Measurements from ENCODE around the gene FGF19.

The FGF19 gene

DNA sequence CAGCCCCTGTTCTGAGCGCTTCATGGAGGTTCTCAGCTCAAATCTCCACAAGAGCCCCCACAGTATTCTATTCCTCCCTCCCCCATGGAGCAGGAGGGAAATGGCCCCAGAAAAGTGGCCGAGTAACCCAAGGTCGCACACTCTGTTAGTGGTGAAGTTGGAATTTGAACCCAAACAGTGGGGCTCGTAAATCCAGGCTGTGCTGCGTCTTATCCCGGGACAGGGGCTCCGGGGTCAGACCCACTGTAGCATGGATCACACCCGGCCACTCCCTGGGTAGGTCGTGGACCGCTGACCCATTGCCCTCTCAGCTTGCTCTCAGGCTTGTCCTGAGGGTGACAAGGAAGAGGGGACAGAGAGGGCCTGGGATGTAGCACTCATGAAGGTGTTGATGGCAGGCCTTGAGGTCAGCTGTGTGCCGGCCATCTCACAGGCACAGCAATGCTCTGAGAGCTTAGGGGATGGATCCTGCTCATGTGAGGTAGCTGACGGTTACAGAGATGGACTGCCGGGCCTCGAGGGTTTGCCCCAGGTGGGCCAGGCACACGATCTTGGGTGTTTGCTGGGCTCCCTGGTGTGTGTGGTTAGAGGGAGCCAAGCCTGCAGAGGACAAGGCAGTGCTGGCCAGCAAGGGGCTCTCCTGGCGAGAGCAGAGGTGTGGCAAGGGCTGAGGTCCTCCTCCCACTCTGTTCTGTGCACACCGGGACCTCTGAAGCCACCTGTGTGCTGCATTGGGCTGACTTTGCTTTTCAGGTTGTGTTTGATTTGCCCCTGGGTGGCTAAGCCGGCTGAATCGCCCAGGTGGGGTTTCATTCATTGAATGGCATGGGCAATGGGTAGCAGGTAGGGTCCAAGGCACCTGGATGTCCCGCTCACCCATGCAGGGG is 2.3 kb upstream of the FGF19 start:
- H3K9me3 ChIP-seq (ENCODE audit: low read length): no peaks in the 10 kb centered on the region
- H3K4me3 ChIP-seq (ENCODE audit: low read depth, low read length, poor library complexity, severe bottlenecking): no peak overlapping the region
- no peak overlapping the region for H3K27ac ChIP-seq (ENCODE audit: low read depth, low read length, poor library complexity, severe bottlenecking)
- no peak overlapping the region for H2AFZ ChIP-seq (ENCODE audit: low read length)
- H3K36me3 ChIP-seq (ENCODE audit: insufficient read depth, low read length): no peaks in the 10 kb centered on the region
- H3K4me1 ChIP-seq (ENCODE audit: insufficient read depth, low read length, severe bottlenecking): no peaks in the 10 kb centered on the region
- no peak overlapping the region for H3K4me2 ChIP-seq (ENCODE audit: low read length)
- no peaks in the 10 kb centered on the region; the same call in 1 of the 2 replicates for H3K27me3 ChIP-seq (ENCODE audit: insufficient read depth, low read length)
- H3F3A ChIP-seq (ENCODE audit: insufficient read depth, low read length): no peaks in the 10 kb centered on the region
- H3K9ac ChIP-seq (ENCODE audit: low read length): no peak overlapping the region
- TF ChIP-seq, protein P1, sequence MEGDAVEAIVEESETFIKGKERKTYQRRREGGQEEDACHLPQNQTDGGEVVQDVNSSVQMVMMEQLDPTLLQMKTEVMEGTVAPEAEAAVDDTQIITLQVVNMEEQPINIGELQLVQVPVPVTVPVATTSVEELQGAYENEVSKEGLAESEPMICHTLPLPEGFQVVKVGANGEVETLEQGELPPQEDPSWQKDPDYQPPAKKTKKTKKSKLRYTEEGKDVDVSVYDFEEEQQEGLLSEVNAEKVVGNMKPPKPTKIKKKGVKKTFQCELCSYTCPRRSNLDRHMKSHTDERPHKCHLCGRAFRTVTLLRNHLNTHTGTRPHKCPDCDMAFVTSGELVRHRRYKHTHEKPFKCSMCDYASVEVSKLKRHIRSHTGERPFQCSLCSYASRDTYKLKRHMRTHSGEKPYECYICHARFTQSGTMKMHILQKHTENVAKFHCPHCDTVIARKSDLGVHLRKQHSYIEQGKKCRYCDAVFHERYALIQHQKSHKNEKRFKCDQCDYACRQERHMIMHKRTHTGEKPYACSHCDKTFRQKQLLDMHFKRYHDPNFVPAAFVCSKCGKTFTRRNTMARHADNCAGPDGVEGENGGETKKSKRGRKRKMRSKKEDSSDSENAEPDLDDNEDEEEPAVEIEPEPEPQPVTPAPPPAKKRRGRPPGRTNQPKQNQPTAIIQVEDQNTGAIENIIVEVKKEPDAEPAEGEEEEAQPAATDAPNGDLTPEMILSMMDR (IDR thresholded peaks at IDR 0.05; ENCODE audit: low read length): no peak
- no peak for TF ChIP-seq EZH2 (IDR thresholded peaks at IDR 0.05; ENCODE audit: borderline replicate concordance, low read length)
- no peaks in the 10 kb centered on the region for H3K79me2 ChIP-seq (ENCODE audit: insufficient read depth, low read length)
- H3K9me2 ChIP-seq (ENCODE audit: low read depth, low read length): no peaks in the 10 kb centered on the region
- no peaks in the 10 kb centered on the region for H4K20me1 ChIP-seq (ENCODE audit: insufficient read depth, low read length)

DNA sequence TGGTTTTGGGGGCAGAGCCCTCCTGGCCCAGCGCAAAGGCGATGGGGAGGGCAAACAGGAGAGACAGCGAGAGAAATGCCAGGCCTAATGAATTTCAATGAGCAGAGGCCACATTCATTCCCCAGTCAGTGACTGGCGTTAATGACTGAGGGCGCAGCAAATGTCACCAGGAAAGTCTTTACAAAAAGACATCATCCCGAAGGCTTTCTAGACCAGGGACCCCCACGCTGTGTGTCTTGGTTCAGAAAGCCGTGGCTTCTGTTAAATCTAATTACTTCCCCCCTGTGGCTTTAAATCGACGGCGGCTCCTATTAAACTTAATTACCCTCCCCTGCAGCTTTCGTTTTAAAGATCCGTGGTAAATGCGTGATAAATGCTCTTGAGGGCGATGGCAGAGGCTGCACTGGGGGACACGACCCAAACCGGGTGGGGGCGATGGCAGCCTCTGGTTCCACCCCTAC is 1.6 kb upstream of the FGF19 start:
- H3K27ac ChIP-seq (ENCODE audit: low read depth, low read length, poor library complexity, severe bottlenecking): no peak overlapping the region
- no peak for TF ChIP-seq EZH2 (IDR thresholded peaks at IDR 0.05; ENCODE audit: borderline replicate concordance, low read length)
- TF ChIP-seq, protein P1 (IDR thresholded peaks at IDR 0.05; ENCODE audit: low read length): no peak
- no peaks in the 10 kb centered on the region for H3K9me2 ChIP-seq (ENCODE audit: low read depth, low read length)
- H3K27me3 ChIP-seq (ENCODE audit: insufficient read depth, low read length): peaks cover 5% of the 10 kb centered on the region; the same call in 1 of the 2 replicates
- no peaks in the 10 kb centered on the region for H3F3A ChIP-seq (ENCODE audit: insufficient read depth, low read length)
- no peak overlapping the region for H3K9ac ChIP-seq (ENCODE audit: low read length)
- H3K4me3 ChIP-seq (ENCODE audit: low read depth, low read length, poor library complexity, severe bottlenecking): no peak overlapping the region
- H3K9me3 ChIP-seq (ENCODE audit: low read length): no peaks in the 10 kb centered on the region
- H3K36me3 ChIP-seq (ENCODE audit: insufficient read depth, low read length): no peaks in the 10 kb centered on the region
- no peaks in the 10 kb centered on the region for H4K20me1 ChIP-seq (ENCODE audit: insufficient read depth, low read length)
- no peak overlapping the region for H2AFZ ChIP-seq (ENCODE audit: low read length)
- no peak overlapping the region for H3K4me2 ChIP-seq (ENCODE audit: low read length)
- no peaks in the 10 kb centered on the region for H3K4me1 ChIP-seq (ENCODE audit: insufficient read depth, low read length, severe bottlenecking)
- no peaks in the 10 kb centered on the region for H3K79me2 ChIP-seq (ENCODE audit: insufficient read depth, low read length)

DNA sequence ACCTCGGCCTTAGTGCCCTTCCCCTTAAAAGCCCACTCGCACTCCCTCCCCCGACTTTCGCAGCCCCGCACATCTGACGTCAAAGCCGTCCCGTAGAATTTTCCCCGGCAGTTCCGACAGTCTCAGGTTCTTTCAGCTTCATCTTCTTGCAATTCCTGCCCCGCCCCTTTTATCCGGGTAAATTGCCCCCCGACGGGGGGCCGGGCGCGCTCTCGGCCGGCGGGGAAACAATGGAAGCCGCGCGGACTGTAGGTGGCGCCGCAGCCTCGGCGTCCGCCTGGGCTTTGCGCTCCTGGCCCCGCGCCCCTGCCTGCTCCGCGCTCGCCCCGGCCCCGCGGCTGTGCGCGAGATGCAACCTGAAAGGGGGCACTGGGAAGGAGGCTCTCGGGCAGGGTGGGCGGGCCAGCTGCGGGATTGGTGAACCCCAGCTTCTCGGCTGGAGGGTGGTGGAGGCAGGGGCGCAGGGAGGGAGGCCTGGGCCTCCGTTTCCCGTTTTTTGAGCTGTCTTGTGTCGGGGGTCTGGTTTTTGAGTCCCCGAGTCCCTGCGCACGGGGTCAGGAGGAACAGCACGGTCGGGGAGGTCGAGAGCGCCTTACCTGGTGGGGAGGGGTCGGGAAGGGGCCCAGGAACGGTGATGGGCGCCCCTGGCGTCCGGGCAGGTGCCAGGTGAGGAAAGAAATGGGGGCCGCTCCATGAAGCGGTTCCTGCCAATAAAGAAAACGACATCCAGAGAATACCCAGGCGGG is 859 bp upstream of the FGF19 start:
- H3K9me3 ChIP-seq (ENCODE audit: low read length): no peaks in the 10 kb centered on the region
- no peak for TF ChIP-seq EZH2 (IDR thresholded peaks at IDR 0.05; ENCODE audit: borderline replicate concordance, low read length)
- TF ChIP-seq, protein P1 (IDR thresholded peaks at IDR 0.05; ENCODE audit: low read length): no peak
- H3K4me1 ChIP-seq (ENCODE audit: insufficient read depth, low read length, severe bottlenecking): no peaks in the 10 kb centered on the region
- no peak overlapping the region for H3K4me2 ChIP-seq (ENCODE audit: low read length)
- H3K79me2 ChIP-seq (ENCODE audit: insufficient read depth, low read length): no peaks in the 10 kb centered on the region
- H4K20me1 ChIP-seq (ENCODE audit: insufficient read depth, low read length): no peaks in the 10 kb centered on the region
- H3K9ac ChIP-seq (ENCODE audit: low read length): no peak overlapping the region
- H3K36me3 ChIP-seq (ENCODE audit: insufficient read depth, low read length): no peaks in the 10 kb centered on the region
- no peak overlapping the region for H3K4me3 ChIP-seq (ENCODE audit: low read depth, low read length, poor library complexity, severe bottlenecking)
- no peaks in the 10 kb centered on the region for H3F3A ChIP-seq (ENCODE audit: insufficient read depth, low read length)
- no peaks in the 10 kb centered on the region for H3K9me2 ChIP-seq (ENCODE audit: low read depth, low read length)
- no peak overlapping the region for H3K27ac ChIP-seq (ENCODE audit: low read depth, low read length, poor library complexity, severe bottlenecking)
- H2AFZ ChIP-seq (ENCODE audit: low read length): no peak overlapping the region
- H3K27me3 ChIP-seq (ENCODE audit: insufficient read depth, low read length): peaks cover 5% of the 10 kb centered on the region; the same call in 1 of the 2 replicates
